HepG2 (cell line): ENCODE measurements around the gene TGM5. TPM values are rescaled to one million over a fixed set of nuclear protein-coding genes. Genes with fewer than 3 reads are reported as not detected.

ENCODE experiments used
- ATAC-seq: fragments of 200-7000 bp; cut with Tn5 transposase; 3 replicates; pipeline ENCODE4 v1.9.1; 2020; ENCODE audit warnings: mild to moderate bottlenecking, moderate library complexity
- Bru-seq: library from RNA; stranded (reverse); fragments of 400-500 nt; gene quantifications from one replicate; lab custom pipeline; 2021; lab: Mats Ljungman, UMichigan
- BruChase-seq, 2 experiments: library from RNA; stranded (reverse); fragments of 400-500 nt; gene quantifications; one replicate each; lab custom pipeline; 2021; lab: Mats Ljungman, UMichigan
- BruUV-seq: library from RNA; stranded (reverse); fragments of 400-500 nt; replicated peaks from 2 replicates; lab custom pipeline; 2021; lab: Mats Ljungman, UMichigan
- CTCF ChIA-PET: fragments of 300-600 bp; formaldehyde crosslinking; extraction: SDS; loops from one replicate; lab custom pipeline; 2021; ENCODE audit warnings: low total read pairs, inconsistent platforms, low intra/inter-chr PET ratio; lab: Yijun Ruan, JAX
- POLR2A ChIA-PET: fragments of 350-600 bp; sonication (Branson Sonifier 250); formaldehyde crosslinking; loops from one replicate; lab custom pipeline; 2020; ENCODE audit warnings: antibody characterized with exemption, inconsistent platforms; lab: Yijun Ruan, JAX
- DNase-seq: peaks from one replicate; pipeline ENCODE4 v3.0.0-alpha.2; 2015; ENCODE audit warnings: low spot score
- FAIRE-seq: peaks from 3 replicates; lab custom pipeline; 2011; peaks lifted over from hg19 to GRCh38; lab: Jason Lieb, UNC
- H2AFZ ChIP-seq: one replicate; pipeline ENCODE4 v1.6.1; 2011; ENCODE audit warnings: low read length, inconsistent platforms
- H3K27ac ChIP-seq: fragments of 300-600 bp; 3 replicates; pipeline ENCODE4 v1.8.0; 2011; ENCODE audit warnings: mixed run types, mild to moderate bottlenecking, mixed read lengths, low read length, inconsistent platforms; ENCODE audit not compliant: insufficient read depth; ENCODE audit errors: extremely low read length
- H3K27me3 ChIP-seq, 2 experiments: fragments of 200-600 bp in 1 of 2; 2 replicates in 1 of 2; 3 replicates in 1 of 2; pipeline versions ENCODE4 v1.6.0 to v1.8.0; 2011; ENCODE audit warnings: low read length in 2 of 2, mild to moderate bottlenecking in 2 of 2, moderate library complexity in 2 of 2, inconsistent platforms in 1 of 2; ENCODE audit not compliant: insufficient read depth in 2 of 2, control insufficient read depth in 1 of 2
- H3K36me3 ChIP-seq, 2 experiments: fragments of 200-600 bp in 1 of 2; replicated peaks in 1 of 2; 2 replicates in 1 of 2; 3 replicates in 1 of 2; pipeline versions ENCODE4 v1.5.1 to v1.8.0; 2011; ENCODE audit warnings: low read length in 2 of 2, inconsistent platforms in 1 of 2; ENCODE audit not compliant: insufficient read depth in 2 of 2, control insufficient read depth in 1 of 2
- H3K4me1 ChIP-seq: 2 replicates; pipeline ENCODE4 v1.5.1; 2012; ENCODE audit warnings: low read length, inconsistent platforms; ENCODE audit not compliant: insufficient read depth
- H3K4me2 ChIP-seq: 2 replicates; pipeline ENCODE4 v1.6.0; 2011; ENCODE audit warnings: low read depth, low read length, inconsistent platforms
- H3K4me3 ChIP-seq, 3 experiments: fragments of 200-600 bp in 1 of 3; sonication (generic), shearing (Covaris generic) in 1 of 3; replicated peaks in 1 of 3; 2 replicates each; pipeline ENCODE4 v1.5.1; 2011 to 2016; ENCODE audit warnings: low read length in 3 of 3, inconsistent platforms in 2 of 3, low read depth in 2 of 3, mild to moderate bottlenecking in 2 of 3, control low read depth in 1 of 3, mixed read lengths in 1 of 3; ENCODE audit not compliant: insufficient read depth in 1 of 3
- H3K79me2 ChIP-seq: one replicate; pipeline ENCODE4 v1.6.1; 2011; ENCODE audit warnings: low read length, inconsistent platforms; ENCODE audit not compliant: insufficient read depth
- H3K9ac ChIP-seq: 2 replicates; pipeline ENCODE4 v1.6.0; 2011; ENCODE audit warnings: mild to moderate bottlenecking, low read depth, low read length, inconsistent platforms; ENCODE audit not compliant: insufficient read depth
- H3K9me3 ChIP-seq: 2 replicates; pipeline ENCODE4 v1.5.1; 2012; ENCODE audit warnings: mild to moderate bottlenecking, low read length
- H4K20me1 ChIP-seq: 2 replicates; pipeline ENCODE4 v1.6.0; 2011; ENCODE audit warnings: inconsistent platforms, mild to moderate bottlenecking, low read length, moderate library complexity; ENCODE audit not compliant: insufficient read depth
- CEBPB ChIP-seq: IDR thresholded peaks from 2 replicates; pipeline ENCODE4 v1.6.1; 2011; ENCODE audit warnings: low read depth, low read length, improper control_type of control experiment, borderline replicate concordance
- HNRNPLL ChIP-seq: fragments of 200-400 bp; formaldehyde crosslinking; IDR thresholded peaks from 2 replicates; pipeline ENCODE4 v1.6.1; 2017; ENCODE audit warnings: mild to moderate bottlenecking, low read depth, low read length; ENCODE audit not compliant: poor library complexity, severe bottlenecking
- HOMEZ ChIP-seq: IDR thresholded peaks from 2 replicates; pipeline ENCODE4 v1.6.1; 2016; ENCODE audit warnings: low read depth
- KDM3A ChIP-seq: IDR thresholded peaks from 2 replicates; pipeline ENCODE4 v1.6.1; 2018; ENCODE audit warnings: low read depth, missing compliant biosample characterization
- KDM6A ChIP-seq: IDR thresholded peaks from 2 replicates; pipeline ENCODE4 v1.6.1; 2016; ENCODE audit warnings: low read depth
- SNRNP70 ChIP-seq: fragments of 200-400 bp; formaldehyde crosslinking; IDR thresholded peaks from 2 replicates; pipeline ENCODE4 v1.6.1; 2017; ENCODE audit warnings: mild to moderate bottlenecking, low read depth, low read length, moderate library complexity
- TEAD3 ChIP-seq: optimal IDR thresholded peaks from 2 replicates; pipeline ENCODE3; 2016; ENCODE audit warnings: borderline replicate concordance
- ZNF264 ChIP-seq: sonication (generic); formaldehyde crosslinking; IDR thresholded peaks from 2 replicates; pipeline ENCODE4 v1.4.0; 2020; ENCODE audit warnings: missing genetic modification reagents
- ZNF512B ChIP-seq: sonication (generic); formaldehyde crosslinking; IDR thresholded peaks from 2 replicates; pipeline ENCODE4 v1.5.1; 2020; ENCODE audit warnings: missing genetic modification reagents, mild to moderate bottlenecking, borderline replicate concordance
- WGBS: methylation state at CpG from one replicate; pipeline ENCODE4 v1.1.6; 2017; ENCODE audit warnings: low lambda C conversion rate; 5-methylcytosine and 5-hydroxymethylcytosine counted together
- in situ Hi-C: cut with HindIII; loops from 2 replicates; pipeline ENCODE4 v1.10.0; 2017; ENCODE audit warnings: low pct_unique_long_range_greater_than_20kb; ENCODE audit not compliant: extremely low pct_ligation_motif_present
- intact Hi-C: fragments of 100-400 bp; cut with micrococcal nuclease; formaldehyde crosslinking; loops from one replicate; pipeline ENCODE4 v1.10.0; 2022; ENCODE audit not compliant: unreplicated experiment
- long read RNA-seq, 2 experiments: library from RNA in 1 of 2; library from polyadenylated mRNA in 1 of 2; stranded (forward) in 1 of 2; unstranded in 1 of 2; transcript quantifications; one replicate each; pipeline ENCODE4 v2.0.0, GENCODE V29; 2019 to 2022
- polyA minus RNA-seq, 3 experiments: library from RNA; depleted of rRNA, polyadenylated mRNA; stranded (reverse); fragments of >200 nt; gene quantifications; 2 replicates each; pipeline ENCODE4 v1.2.3, GENCODE V29; 2011; ENCODE audit warnings: low replicate concordance in 1 of 3
- polyA plus RNA-seq, 8 experiments: library from polyadenylated mRNA; depleted of rRNA in 3 of 8; stranded (reverse) in 7 of 8; unstranded in 1 of 8; fragments of >200 nt; fragmentation: Illumina TruSeq in 4 of 8; extraction: Trizol in 4 of 8; gene quantifications; 2 replicates each; pipeline versions ENCODE4 v1.2.1 to v1.2.3, GENCODE V29; 2011 to 2016; ENCODE audit warnings: low read depth in 4 of 8, missing spikeins in 1 of 8, mixed read lengths in 1 of 8; ENCODE audit not compliant: insufficient read depth in 1 of 8
- total RNA-seq, 5 experiments: library from RNA; depleted of rRNA; stranded (reverse); fragments of >200 nt; fragmentation: Illumina TruSeq; extraction: Trizol; gene quantifications; 2 replicates each; pipeline ENCODE4 v1.2.3, GENCODE V29; 2016; ENCODE audit warnings: low read depth in 1 of 5

TGM5 gene
- total RNA-seq (2016; rRNA removed; fragmentation: Illumina TruSeq; extraction: Trizol) (0.18 and 0.22 TPM in 2 replicates), polyA plus RNA-seq (2011; rRNA removed) (0.55 and 0.65 TPM in 2 replicates), polyA minus RNA-seq (2011; rRNA and poly(A)+ RNA removed; ENCODE audit: low replicate concordance) (0.56 TPM in 1 of 2 replicates, not detected in the other), Bru-seq, nascent RNA (percentile 18 among the genes with signal in this experiment), BruChase-seq, experiment 1, labeled RNA remaining after a 6-hour chase (percentile 17 among the genes with signal in this experiment), BruChase-seq, experiment 2, labeled RNA remaining after a 2-hour chase (percentile 15 among the genes with signal in this experiment)
- total RNA-seq (2016; cell fraction: cytosol; rRNA removed; fragmentation: Illumina TruSeq; extraction: Trizol; ENCODE audit: low read depth): not detected in 2 replicates
- total RNA-seq (2016; cell fraction: insoluble cytoplasmic fraction; rRNA removed; fragmentation: Illumina TruSeq; extraction: Trizol): 0.22 and 0.30 TPM in 2 replicates
- 0.09 and 0.14 TPM in 2 replicates for total RNA-seq (2016; cell fraction: membrane; rRNA removed; fragmentation: Illumina TruSeq; extraction: Trizol)
- total RNA-seq (2016; cell fraction: nucleus; rRNA removed; fragmentation: Illumina TruSeq; extraction: Trizol): 0.16 TPM in 1 of 2 replicates, not detected in the other
- polyA plus RNA-seq (2011; cell fraction: cytosol; rRNA removed): 0.38 and 0.54 TPM in 2 replicates
- polyA plus RNA-seq (2011; cell fraction: nucleus; rRNA removed): 1.7 and 1.9 TPM in 2 replicates
- 0.08 TPM in 1 of 2 replicates, not detected in the other for polyA plus RNA-seq (2012)
- 0.05 and 0.09 TPM in 2 replicates for polyA plus RNA-seq (2016; cell fraction: cytosol; fragmentation: Illumina TruSeq; extraction: Trizol; ENCODE audit: low read depth)
- 0.13 and 0.21 TPM in 2 replicates for polyA plus RNA-seq (2016; cell fraction: insoluble cytoplasmic fraction; fragmentation: Illumina TruSeq; extraction: Trizol; ENCODE audit: low read depth)
- 0.18 and 0.22 TPM in 2 replicates for polyA plus RNA-seq (2016; cell fraction: membrane; fragmentation: Illumina TruSeq; extraction: Trizol; ENCODE audit: low read depth)
- 0.40 and 0.59 TPM in 2 replicates for polyA plus RNA-seq (2016; cell fraction: nucleus; fragmentation: Illumina TruSeq; extraction: Trizol; ENCODE audit: insufficient read depth, low read depth)
- not detected in 2 replicates for polyA minus RNA-seq (2011; cell fraction: cytosol; rRNA and poly(A)+ RNA removed)
- 0.39 and 0.50 TPM in 2 replicates for polyA minus RNA-seq (2011; cell fraction: nucleus; rRNA and poly(A)+ RNA removed)
- long read RNA-seq, experiment 1, partial matches to known transcripts: 0 of 1 reads
- long read RNA-seq, experiment 1, other reads (novel, unspliced or antisense): 1 of 1 reads
- long read RNA-seq, experiment 2: 0 reads

- ATAC-seq: peak; percentile 59
- no TSS peak for BruUV-seq
- Histone ChIP-seq H3K4me2 (no peak within 1 kb of the TSS), H2AFZ (no peak within 1 kb of the TSS), H3K36me3 (no peaks in the 10 kb centered on the region), H3K4me1 (no peaks in the 10 kb centered on the region), H3K9me3 (no peaks in the 10 kb centered on the region), H3K4me3 (no peak within 1 kb of the TSS), H3K27me3 (peaks cover 0 to 24% of the 10 kb centered on the region in 2 experiments; a peak in 3 of 5 replicates), H3K79me2 (no peaks in the 10 kb centered on the region), H3K27ac (no peak within 1 kb of the TSS), H3K9ac (no peak within 1 kb of the TSS), H4K20me1 (no peaks in the 10 kb centered on the region)
- WGBS: 10% methylated on average over 6 of the region's 8 CpGs
- no peak for DNase-seq
- no peak for FAIRE-seq
- POLR2A ChIA-PET: no interaction called here
- TF ChIP-seq ZNF264 (CRISPR knock-in tag) (no peak), CEBPB (peak; percentile 43; the same call in 1 of the 2 replicates)
- intact Hi-C loops (loop anchor here (5.0 kb wide), 1 partner anchor 45 kb away; the partner anchor contains the start of gene EPB42), in situ Hi-C loops (no loop called here)
- CTCF ChIA-PET: no interaction called here
These were observed at the start of gene TGM5 for GRCh38 chr15:43266834-43267233. Gene TGM5, minus strand, starts transcription at chr15:43266928. Its CDS starts 79 bp downstream, at chr15:43266849.

GRCh38 chr15:43314171-43314570, 47.4 kb upstream of the TGM5 start:
- ChIA-PET POLR2A (no interaction called here), CTCF (no interaction called here)
- no peaks in the 10 kb centered on the region for H3K79me2 ChIP-seq
- no peak overlapping the region for H3K9ac ChIP-seq
- ATAC-seq: no peak
- 37% methylated on average over 3 of the region's 3 CpGs for WGBS
- H3K4me2 ChIP-seq: no peak overlapping the region
- H3K36me3 ChIP-seq: no peaks in the 10 kb centered on the region
- intact Hi-C loops: no loop called here
- FAIRE-seq: no peak
- H3K27me3 ChIP-seq: peaks cover 0 to 24% of the 10 kb centered on the region in 2 experiments; a peak in 1 of 5 replicates
- H3K4me1 ChIP-seq: peaks cover 25% of the 10 kb centered on the region
- no TSS peak for BruUV-seq
- no peaks in the 10 kb centered on the region for H4K20me1 ChIP-seq
- in situ Hi-C loops: no loop called here
- no peak overlapping the region for H3K27ac ChIP-seq
- H3K4me3 ChIP-seq: no peak overlapping the region
- H3K9me3 ChIP-seq: no peaks in the 10 kb centered on the region
- no peak overlapping the region for H2AFZ ChIP-seq
- no peak for DNase-seq
- TF ChIP-seq HNRNPLL (no peak), HOMEZ (CRISPR knock-in tag) (no peak), KDM3A (CRISPR knock-in tag) (no peak), SNRNP70 (no peak), KDM6A (CRISPR knock-in tag) (no peak), TEAD3 (CRISPR knock-in tag) (no peak), ZNF512B (CRISPR knock-in tag) (no peak)
